ENCODE results near the gene VASH2.
"Not testable (repeated sequence)": the region's sequence is repeated elsewhere in the genome, so short reads cannot be mapped to it uniquely, and the experiment has no call there.

The VASH2 gene

DNA sequence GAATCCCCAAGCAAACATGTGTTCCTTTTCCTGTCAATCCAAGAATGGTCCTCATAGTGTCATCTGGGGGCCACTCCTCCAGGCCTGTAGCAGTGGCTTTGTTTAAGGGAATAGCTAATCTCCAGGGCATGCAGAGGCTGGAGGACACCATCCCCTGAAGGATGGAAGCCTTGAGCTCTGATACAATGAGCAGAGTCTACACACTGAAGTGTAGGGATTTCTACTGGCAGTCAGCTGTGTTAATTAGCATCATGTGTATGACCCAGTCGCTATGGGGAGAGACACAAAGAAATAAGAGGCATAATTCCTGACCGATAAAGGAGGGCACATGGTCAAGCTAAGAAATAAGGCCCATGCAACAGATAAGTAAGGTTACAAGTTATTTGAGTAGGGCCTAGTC, 36.2 kb downstream of the VASH2 start:
- H3K4me2 ChIP-seq (ENCODE audit: low read depth, low read length, poor library complexity, severe bottlenecking): no peak overlapping the region
- H3K9me2 ChIP-seq (replicated peaks; ENCODE audit: insufficient read depth, low read length): no peaks in the 10 kb centered on the region
- TF ChIP-seq EZH2phosphoT487 (conservative IDR thresholded peaks at IDR 0.05; ENCODE audit: low read length): no peak
- TF ChIP-seq, protein P1, sequence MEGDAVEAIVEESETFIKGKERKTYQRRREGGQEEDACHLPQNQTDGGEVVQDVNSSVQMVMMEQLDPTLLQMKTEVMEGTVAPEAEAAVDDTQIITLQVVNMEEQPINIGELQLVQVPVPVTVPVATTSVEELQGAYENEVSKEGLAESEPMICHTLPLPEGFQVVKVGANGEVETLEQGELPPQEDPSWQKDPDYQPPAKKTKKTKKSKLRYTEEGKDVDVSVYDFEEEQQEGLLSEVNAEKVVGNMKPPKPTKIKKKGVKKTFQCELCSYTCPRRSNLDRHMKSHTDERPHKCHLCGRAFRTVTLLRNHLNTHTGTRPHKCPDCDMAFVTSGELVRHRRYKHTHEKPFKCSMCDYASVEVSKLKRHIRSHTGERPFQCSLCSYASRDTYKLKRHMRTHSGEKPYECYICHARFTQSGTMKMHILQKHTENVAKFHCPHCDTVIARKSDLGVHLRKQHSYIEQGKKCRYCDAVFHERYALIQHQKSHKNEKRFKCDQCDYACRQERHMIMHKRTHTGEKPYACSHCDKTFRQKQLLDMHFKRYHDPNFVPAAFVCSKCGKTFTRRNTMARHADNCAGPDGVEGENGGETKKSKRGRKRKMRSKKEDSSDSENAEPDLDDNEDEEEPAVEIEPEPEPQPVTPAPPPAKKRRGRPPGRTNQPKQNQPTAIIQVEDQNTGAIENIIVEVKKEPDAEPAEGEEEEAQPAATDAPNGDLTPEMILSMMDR (IDR thresholded peaks at IDR 0.05; ENCODE audit: insufficient read depth, low read length, poor library complexity, severe bottlenecking): no peak
- peaks cover 4% of the 10 kb centered on the region; the same call in 1 of the 2 replicates for H3K36me3 ChIP-seq (ENCODE audit: low read length)
- no peaks in the 10 kb centered on the region for H3K27me3 ChIP-seq (ENCODE audit: low read length)
- no peaks in the 10 kb centered on the region for H3K79me2 ChIP-seq (ENCODE audit: insufficient read depth, low read length)
- no peak overlapping the region for H3K4me3 ChIP-seq (ENCODE audit: insufficient read depth, low read length, poor library complexity, severe bottlenecking)
- H4K20me1 ChIP-seq (ENCODE audit: low read depth, low read length): no peaks in the 10 kb centered on the region
- no peaks in the 10 kb centered on the region for H3K9me3 ChIP-seq (ENCODE audit: insufficient read depth, low read length)
- no peak overlapping the region for H2AFZ ChIP-seq (ENCODE audit: low read depth, low read length, severe bottlenecking)
- H3K9ac ChIP-seq (ENCODE audit: low read length): no peak overlapping the region
- H3F3A ChIP-seq (ENCODE audit: insufficient read depth): no peaks in the 10 kb centered on the region; the same call in 1 of the 2 replicates
- no peak overlapping the region for H3K27ac ChIP-seq (ENCODE audit: low read depth, low read length)

DNA sequence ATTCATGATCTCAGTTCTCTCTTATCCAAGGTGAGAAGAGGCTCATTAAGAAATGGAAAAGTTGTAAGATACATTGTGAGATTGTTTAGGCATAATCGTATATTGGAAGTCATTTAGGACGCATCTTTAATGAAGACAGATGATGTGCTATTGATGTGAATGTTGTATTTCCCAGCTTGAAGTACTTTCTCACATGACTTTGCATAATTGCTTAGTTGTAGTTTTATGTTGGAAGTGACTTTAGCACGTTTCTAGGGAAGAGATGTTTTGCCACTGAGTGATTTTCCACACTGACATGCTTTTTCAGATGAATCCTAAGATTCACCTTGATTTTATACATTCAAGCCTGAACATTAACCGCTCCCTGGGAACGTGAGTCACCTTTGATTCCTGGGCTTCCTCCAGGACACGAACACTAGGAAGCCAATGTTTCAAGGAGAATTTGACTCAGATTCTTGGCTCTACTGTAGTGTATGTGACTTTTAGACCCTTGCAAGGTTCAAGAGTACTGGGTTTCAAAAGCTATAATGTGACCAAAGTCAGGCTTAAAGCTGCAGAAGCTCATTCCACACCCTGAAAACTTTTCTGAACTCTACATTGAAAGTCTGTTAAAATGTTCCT, 37.5 kb downstream of the VASH2 start:
- no peaks in the 10 kb centered on the region for H4K20me1 ChIP-seq (ENCODE audit: low read depth, low read length)
- TF ChIP-seq EZH2phosphoT487 (conservative IDR thresholded peaks at IDR 0.05; ENCODE audit: low read length): no peak
- TF ChIP-seq, protein P1 (IDR thresholded peaks at IDR 0.05; ENCODE audit: insufficient read depth, low read length, poor library complexity, severe bottlenecking): no peak
- no peak overlapping the region for H3K9ac ChIP-seq (ENCODE audit: low read length)
- no peak overlapping the region for H3K4me3 ChIP-seq (ENCODE audit: insufficient read depth, low read length, poor library complexity, severe bottlenecking)
- H3K36me3 ChIP-seq (ENCODE audit: low read length): peaks cover 4% of the 10 kb centered on the region; the same call in 1 of the 2 replicates
- no peaks in the 10 kb centered on the region for H3K27me3 ChIP-seq (ENCODE audit: low read length)
- no peak overlapping the region for H3K27ac ChIP-seq (ENCODE audit: low read depth, low read length)
- H3K9me3 ChIP-seq (ENCODE audit: insufficient read depth, low read length): no peaks in the 10 kb centered on the region
- no peaks in the 10 kb centered on the region for H3K9me2 ChIP-seq (replicated peaks; ENCODE audit: insufficient read depth, low read length)
- no peaks in the 10 kb centered on the region for H3K79me2 ChIP-seq (ENCODE audit: insufficient read depth, low read length)
- no peaks in the 10 kb centered on the region; the same call in 1 of the 2 replicates for H3F3A ChIP-seq (ENCODE audit: insufficient read depth)
- no peak overlapping the region for H3K4me2 ChIP-seq (ENCODE audit: low read depth, low read length, poor library complexity, severe bottlenecking)
- no peak overlapping the region for H2AFZ ChIP-seq (ENCODE audit: low read depth, low read length, severe bottlenecking)

DNA sequence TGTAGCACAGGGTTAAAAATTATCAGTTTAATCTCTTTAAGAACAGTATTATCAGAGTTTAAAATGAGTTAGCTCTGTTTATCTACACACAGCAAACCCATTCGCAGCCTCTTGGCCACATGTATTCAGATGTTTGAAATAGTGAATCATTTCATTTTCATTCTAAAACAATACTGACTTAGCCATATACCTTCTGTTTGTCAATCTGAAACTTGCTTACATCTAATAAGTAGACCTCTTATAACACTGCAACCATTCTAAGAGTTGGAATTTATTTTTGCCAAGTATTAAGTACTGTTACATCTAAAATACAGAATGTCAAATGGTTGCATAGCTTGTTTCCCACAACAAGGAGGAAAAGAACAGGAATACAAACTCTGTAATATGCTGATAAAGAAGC, 39.9 kb downstream of the VASH2 start:
- no peak for TF ChIP-seq EZH2phosphoT487 (conservative IDR thresholded peaks at IDR 0.05; ENCODE audit: low read length)
- TF ChIP-seq, protein P1 (IDR thresholded peaks at IDR 0.05; ENCODE audit: insufficient read depth, low read length, poor library complexity, severe bottlenecking): no peak
- H3K79me2 ChIP-seq (ENCODE audit: insufficient read depth, low read length): no peaks in the 10 kb centered on the region

DNA sequence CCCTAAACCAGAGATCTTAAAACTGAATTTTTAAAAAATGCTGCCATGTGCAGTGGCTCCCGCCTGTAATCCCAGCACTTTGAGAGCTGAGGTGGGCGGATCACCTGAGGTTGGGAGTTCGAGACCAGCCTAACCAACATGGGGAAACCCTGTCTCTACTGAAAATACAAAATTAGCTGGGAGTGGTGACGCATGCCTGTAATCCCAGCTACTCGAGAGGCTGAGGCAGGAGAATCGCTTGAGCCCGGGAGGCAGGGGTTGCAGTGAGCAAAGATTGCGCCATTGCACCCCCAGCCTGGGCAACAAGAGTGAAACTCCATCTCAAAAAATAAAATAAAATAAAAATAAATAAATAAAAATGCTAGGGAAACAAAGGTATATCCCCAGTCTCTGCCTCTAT, 43.6 kb downstream of the VASH2 start:
- not testable (repeated sequence) for H3K9me3 ChIP-seq (ENCODE audit: insufficient read depth, low read length); H4K20me1 ChIP-seq (ENCODE audit: low read depth, low read length); H3F3A ChIP-seq (ENCODE audit: insufficient read depth); H3K27ac ChIP-seq (ENCODE audit: low read depth, low read length); H3K79me2 ChIP-seq (ENCODE audit: insufficient read depth, low read length); H3K9me2 ChIP-seq (replicated peaks; ENCODE audit: insufficient read depth, low read length); H3K9ac ChIP-seq (ENCODE audit: low read length); H3K27me3 ChIP-seq (ENCODE audit: low read length); H3K4me3 ChIP-seq (ENCODE audit: insufficient read depth, low read length, poor library complexity, severe bottlenecking); H2AFZ ChIP-seq (ENCODE audit: low read depth, low read length, severe bottlenecking); H3K4me2 ChIP-seq (ENCODE audit: low read depth, low read length, poor library complexity, severe bottlenecking)
- H3K36me3 ChIP-seq (ENCODE audit: low read length): peaks cover 19% of the 10 kb centered on the region; the same call in 1 of the 2 replicates

More for the DNA sequence above, 39.9 kb downstream of the VASH2 start:
- no peaks in the 10 kb centered on the region for H3K9me3 ChIP-seq (ENCODE audit: insufficient read depth, low read length)
- no peak overlapping the region for H3K4me3 ChIP-seq (ENCODE audit: insufficient read depth, low read length, poor library complexity, severe bottlenecking)
- peaks cover 15% of the 10 kb centered on the region; the same call in 1 of the 2 replicates for H3K36me3 ChIP-seq (ENCODE audit: low read length)
- no peak overlapping the region for H3K9ac ChIP-seq (ENCODE audit: low read length)
- H3K27me3 ChIP-seq (ENCODE audit: low read length): no peaks in the 10 kb centered on the region
- no peak overlapping the region for H3K27ac ChIP-seq (ENCODE audit: low read depth, low read length)
- H3K9me2 ChIP-seq (replicated peaks; ENCODE audit: insufficient read depth, low read length): no peaks in the 10 kb centered on the region
- H3F3A ChIP-seq (ENCODE audit: insufficient read depth): no peaks in the 10 kb centered on the region; the same call in 1 of the 2 replicates
- no peak overlapping the region for H2AFZ ChIP-seq (ENCODE audit: low read depth, low read length, severe bottlenecking)
- H3K4me2 ChIP-seq (ENCODE audit: low read depth, low read length, poor library complexity, severe bottlenecking): no peak overlapping the region
- H4K20me1 ChIP-seq (ENCODE audit: low read depth, low read length): no peaks in the 10 kb centered on the region
